Measurements from ENCODE around the gene CNGB1.
"Not testable (repeated sequence)": the region's sequence is repeated elsewhere in the genome, so short reads cannot be mapped to it uniquely, and the experiment has no call there.

The CNGB1 gene

DNA sequence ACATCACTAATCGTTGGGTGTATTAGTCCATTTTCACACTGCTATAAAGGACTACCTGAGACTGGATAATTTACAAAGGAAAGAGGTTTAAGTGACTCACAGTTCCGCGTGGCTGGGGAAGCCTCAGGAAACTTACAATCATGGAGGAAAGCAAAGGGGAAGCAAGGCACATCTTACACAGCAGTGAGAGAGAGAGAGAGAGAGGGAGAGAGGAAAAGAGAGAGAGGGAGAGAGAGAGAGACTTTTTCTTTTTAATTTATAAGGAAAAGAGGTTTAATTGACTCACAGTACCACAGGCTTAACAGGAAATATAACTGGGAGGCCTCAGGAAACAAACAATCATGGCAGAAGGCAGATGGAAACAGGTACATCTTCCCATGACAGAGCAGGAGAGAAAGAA lies 41.7 kb downstream of the CNGB1 start:
- DNase-seq (ENCODE audit: low read depth, low spot score), result no peak

DNA sequence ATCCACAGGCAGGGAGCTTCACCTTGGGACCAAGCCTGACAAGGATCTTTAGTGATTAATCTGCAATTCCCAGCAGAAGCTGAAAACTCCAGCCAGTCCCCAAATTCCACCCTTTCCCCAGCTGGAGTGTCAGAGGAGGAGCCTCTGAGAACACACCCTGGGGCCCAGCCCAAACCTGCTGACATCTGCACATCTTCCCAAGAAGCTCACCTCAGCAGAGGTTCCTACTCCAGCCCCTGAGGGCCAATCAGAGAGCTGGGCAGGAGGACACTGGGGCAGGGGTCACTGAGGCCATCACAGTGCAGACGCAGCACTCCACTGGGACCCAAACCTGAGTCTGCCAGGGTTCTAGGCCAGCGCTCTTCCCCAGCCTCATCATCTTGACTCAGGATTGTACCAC lies 44.9 kb downstream of the CNGB1 start:
- no peak for DNase-seq (ENCODE audit: low read depth, low spot score)

DNA sequence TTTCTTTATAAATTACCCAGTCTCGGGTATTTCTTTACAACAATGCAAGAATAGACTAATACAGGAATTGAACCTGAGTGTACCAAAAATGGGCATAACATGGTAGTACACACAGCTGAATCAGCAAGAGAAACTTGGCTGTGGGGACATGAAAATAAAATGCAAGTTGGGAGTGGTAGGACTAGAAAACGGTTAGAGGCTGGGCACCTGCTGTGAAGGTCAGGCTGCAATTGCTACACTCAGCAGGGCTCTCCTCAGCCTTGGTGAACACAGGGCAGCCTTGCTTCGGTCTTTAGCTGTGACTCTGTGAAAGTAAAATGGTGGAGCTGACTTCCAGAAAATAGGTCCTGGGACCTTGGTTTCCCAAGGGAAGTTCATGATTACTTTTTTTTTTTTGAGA lies 45.6 kb downstream of the CNGB1 start:
- no peak for DNase-seq (ENCODE audit: low read depth, low spot score)

DNA sequence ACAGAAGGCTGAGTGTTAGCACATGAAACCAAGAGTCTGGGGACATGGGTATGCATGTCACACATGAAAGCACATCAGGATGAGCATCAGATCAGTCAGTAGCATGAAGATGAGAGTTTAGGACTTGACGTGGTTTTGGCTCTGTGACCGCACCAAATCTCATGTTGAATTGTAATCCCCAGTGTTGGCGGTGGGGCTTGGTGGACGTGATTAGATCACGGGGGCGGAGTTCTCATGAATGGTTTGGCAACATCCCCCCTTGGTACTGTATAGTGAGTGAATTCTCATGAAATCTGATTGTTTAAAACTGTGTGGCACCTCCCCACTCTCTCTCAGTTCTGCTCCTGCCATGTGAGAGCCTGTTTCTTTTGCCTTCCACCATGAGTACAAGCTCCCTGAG lies 46.4 kb downstream of the CNGB1 start:
- no peak for DNase-seq (ENCODE audit: low read depth, low spot score)

DNA sequence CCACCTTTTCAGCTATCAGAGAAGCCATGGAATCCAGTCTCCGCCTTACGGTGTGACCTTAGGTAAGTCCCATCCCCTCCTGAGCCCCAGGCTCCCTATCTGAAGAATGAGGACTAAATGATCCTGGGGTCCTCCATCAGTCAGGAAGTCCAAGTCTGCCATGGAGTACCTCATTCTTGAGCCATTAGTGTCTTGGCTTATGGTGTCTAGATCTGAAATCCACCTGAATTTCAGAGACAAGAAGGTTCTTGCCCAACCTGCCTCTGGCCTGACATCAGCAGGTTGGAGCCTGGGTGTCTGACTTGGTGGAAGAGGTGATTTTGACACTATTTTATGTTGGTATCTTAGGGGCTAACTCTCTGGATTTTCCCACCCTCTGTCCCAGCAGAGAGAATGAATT lies 47.1 kb downstream of the CNGB1 start:
- no peak for DNase-seq (ENCODE audit: low read depth, low spot score)

DNA sequence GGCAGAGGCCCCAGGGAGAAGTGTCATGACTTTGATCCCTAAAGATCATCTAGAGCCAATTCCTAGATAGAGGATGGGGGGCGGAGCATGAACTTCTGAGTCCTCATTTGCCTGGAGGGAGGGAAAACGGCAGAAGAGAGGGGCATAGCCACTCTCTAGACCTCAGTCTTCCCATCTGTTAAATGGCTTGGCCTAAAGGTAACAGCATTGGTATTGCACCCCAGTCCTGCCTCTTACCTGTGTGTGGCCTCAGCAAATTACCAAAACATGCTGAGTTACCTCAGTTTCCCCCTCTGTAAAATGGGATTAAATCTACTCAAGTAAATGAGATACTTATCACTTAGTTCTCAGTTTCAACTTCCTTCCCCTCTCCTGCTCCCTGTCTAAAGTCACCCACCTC lies 47.5 kb downstream of the CNGB1 start:
- DNase-seq (ENCODE audit: low read depth, low spot score), result no peak

DNA sequence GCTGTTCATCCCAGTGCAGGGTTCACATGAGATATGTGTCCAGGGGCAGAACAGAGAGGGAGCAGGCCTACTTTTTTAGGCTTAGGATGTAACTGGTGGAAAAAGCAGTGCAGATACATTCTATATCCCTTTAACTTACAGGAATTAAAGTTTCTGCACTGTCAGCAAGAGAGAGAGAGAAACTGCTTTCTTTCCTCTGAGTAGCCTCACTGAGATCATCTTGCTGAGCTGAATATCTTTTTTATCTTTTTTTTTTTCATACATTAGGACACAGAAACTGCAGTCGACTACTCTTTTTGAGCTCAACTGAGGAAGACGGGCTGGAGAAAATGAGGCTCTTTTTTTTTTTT lies 50.1 kb downstream of the CNGB1 start:
- no peak for DNase-seq (ENCODE audit: low read depth, low spot score)

DNA sequence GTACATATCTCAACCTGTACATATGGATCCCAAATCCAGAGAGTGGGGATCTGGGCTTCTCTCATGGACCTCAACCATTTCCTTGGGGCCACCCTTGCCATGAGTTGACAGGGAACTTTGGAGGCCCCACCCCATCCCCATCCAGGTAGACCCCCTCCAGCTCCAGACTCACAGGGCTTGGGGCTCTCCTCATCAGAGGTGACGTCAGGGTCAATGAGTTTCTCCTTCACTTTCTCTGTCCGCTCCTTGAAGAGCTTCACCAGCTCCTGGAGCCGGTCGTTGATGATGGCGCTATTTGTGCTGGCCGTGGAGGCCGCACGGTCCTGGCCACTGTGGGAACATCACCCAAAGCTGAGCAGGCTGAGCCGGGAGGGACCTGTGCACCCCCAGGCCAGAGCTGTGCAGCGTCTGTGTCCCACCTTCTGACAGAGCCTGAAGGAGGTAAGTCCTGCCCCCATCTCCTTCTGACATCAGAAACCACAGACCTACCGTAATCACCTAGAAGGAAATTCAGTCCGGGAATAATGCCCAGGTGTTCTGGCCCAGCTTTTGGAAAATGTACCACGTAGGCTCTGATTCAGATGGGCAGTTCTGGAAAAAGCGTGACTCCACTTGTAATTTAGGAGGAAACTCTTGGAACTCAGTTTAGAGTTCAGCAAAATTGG lies 50.6 kb downstream of the CNGB1 start:
- DNase-seq (ENCODE audit: low read depth, low spot score), result no peak

DNA sequence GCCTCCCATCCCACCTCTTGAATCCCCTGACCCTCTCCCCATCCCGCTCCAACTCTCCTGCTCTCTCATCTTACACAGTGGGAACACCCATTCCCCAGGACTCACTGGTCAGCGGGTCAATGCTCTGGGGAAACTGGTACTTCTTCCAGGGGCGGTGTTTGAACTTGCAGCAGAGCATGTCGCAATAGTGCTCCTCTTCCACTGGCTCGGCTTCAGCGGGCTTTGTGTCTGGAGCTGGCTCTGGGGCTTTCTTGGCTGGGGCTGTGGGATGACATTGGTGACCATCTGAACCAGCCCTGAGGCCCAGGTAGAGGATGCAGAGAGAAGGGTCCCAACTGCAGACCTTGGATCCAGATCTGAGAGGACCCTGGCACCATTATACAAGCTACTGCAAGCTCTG lies 51.9 kb downstream of the CNGB1 start:
- DNase-seq (ENCODE audit: low read depth, low spot score), result no peak

DNA sequence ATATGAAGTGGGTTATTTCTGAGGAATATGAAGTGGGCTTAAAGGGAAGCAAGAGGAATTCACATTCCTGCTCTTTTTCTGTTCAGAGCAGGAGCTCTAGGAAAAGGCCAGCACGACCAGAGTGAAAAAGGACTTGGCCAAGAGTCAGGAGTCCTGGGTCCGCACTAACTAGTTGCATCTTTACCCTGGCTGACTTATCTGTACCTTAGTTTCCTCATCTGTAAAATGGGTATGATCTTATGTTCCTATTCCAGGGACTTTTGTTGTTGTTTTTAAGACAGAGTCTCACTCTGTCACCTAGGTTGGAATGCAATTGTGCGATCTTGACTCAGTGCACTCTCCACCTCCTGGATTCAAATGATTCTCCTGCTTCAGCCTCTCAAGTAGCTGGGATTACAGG lies 52.5 kb downstream of the CNGB1 start:
- no peak for DNase-seq (ENCODE audit: low read depth, low spot score)

DNA sequence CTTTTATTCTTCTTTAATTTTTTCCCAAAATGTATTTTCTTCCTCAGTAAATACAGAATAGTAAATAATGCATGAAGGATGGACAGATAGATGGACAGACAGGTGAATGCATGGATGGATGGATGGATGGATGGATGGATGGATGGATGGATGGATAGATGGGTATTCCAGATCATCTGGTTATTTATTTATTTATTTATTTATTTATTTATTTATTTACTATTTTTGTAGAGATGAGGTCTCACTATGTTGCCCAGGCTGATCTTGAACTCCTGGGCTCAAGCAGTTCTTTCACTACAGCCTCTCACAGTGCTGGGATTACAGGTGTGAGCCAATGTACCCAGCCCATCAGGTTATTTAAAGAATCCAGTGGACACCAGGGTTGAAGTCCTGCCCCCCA lies 53.0 kb downstream of the CNGB1 start:
- not testable (repeated sequence) for DNase-seq (ENCODE audit: low read depth, low spot score)

DNA sequence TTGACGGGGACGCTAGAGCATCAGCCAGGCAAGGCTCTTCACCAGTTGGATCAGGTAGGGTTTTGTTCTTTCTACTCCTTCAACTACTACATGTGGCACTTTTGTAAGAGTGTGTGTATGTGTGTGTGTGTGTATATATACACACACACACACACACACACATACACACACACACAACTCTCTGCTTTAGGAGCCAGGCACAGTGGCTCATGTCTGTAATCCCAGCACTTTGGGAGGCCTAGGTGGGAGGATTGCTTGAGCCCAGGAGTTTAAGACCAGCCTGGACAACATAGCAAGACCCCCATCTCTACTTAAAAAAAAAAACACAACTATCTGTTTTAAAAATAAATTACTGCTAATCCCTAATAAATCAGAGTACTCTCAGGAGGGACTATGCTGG lies 53.4 kb downstream of the CNGB1 start:
- not testable (repeated sequence) for DNase-seq (ENCODE audit: low read depth, low spot score)

DNA sequence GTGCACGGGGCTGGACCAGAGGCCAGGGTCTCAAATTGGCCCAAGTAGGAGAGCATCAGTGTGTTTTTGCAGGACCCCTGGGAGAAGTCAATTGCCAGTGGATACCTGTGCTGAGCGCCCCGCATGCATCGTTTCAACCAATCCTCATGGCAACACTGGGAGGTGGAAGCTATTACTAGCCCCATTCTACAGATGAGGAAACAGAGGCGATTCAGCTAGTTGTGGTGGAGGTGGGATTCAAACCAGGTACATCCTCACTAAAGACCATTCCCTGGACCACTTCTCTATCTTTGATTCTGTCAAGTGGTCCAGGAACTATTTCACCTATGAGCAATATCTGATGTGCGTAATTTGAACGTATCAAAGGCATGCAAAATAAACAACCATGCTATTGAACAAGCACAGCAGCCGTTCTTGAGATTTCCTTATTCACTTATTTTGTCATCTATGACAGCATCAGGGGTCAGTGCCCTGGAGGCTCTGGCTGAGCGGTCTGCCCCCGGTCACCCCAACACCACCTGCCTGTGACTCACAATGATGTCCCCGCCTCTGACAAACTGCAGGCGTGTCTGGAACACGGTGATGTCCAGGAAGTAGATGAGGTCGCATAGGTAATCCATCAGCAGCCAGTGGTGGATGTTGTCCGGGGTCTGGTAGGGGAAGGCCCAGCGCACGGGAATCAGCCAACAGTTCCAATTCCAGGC lies 54.0 kb downstream of the CNGB1 start:
- no peak for DNase-seq (ENCODE audit: low read depth, low spot score)

DNA sequence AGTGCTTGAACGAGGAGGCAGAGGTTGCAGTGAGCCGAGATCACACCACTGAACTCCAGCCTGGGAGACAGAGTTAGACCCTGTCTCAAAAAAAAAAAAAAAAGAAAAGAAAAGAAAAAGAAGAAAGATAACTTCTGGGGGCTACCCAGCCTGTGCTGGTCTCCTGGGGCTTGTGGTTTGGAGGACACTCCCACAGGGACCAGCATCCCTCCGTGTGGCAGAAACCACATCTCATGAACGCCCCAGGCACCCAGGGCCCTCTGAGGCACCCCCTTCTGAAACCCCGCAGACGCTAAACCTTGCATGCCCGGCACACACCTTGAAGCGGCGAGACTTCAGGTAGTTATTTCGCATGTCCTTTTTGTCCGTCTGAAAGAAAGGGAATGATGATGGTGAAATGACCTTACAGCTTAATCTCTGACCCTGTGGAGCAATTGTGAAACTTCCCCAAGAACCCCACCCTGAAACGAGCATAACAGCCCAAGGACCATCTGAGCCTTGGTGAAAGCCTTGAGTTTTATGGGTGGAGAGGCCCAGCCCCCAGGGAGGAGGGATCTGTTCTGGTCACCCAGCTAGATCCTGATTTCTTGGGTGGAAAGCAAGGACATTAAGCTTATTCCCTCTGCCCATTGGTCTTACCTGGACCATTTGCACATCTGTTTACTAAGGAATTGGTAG lies 55.0 kb downstream of the CNGB1 start:
- DNase-seq (ENCODE audit: low read depth, low spot score), result no peak

DNA sequence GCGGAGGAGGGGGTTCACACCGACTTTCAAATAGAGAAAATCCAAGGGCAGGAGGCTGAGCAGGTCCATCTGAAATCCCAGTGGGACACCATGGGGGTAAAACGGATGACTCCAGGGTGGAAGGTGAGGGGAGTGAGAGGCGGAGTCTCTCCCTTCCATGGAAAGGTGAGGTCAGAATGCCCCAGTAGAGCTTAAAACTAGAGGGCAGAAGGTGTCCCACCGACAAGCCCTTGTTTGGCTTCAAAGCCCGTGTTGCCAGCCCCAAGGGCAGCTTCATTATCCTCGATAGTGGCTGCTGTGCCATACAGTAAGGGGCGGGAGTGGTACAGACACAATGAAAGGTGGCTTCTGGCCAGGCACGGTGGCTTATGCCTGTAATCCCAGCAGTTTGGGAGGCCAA lies 55.7 kb downstream of the CNGB1 start:
- no peak for DNase-seq (ENCODE audit: low read depth, low spot score)

DNA sequence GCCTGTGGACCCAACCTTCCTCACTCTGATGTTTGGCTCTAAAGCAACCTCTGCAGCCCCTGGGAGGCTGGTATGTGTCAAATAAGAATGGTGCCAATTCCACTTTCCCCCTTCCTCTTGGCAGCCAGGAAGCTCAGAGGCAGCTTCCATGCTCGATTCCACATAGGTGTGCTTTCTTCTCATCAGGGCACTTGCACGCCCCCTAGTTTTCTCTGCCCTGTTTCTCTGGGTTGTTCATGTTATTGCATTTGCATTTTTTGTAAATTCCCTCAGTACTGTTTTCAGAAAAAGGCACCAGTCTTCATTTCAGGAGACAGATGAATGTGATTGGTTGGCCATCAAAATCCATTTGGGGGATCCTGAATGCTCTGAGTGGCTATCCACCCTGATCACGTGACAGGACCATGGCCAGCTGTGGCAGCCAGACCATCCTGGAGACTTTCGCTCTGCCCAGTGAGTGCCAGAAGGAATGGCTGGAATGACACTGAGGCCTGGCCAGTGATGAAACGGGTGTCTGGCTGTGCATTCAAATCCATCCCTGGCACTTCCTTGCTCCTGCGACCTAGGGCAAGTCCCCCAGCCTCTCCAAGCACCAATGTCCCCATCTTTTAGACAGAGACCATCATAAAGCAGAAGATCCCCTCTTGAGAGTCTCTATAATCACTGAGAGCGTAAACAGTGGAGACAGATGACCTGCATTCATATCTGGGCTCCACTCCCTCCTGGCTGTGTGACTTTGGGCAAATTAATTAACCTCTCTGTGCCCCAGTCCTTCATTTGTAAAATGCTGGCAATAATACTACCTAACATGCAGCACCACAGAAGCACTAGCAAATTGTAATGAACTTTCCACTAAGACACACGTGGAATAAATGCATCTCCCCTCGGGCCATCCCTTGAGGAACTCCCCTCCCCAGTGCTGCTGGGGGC lies 56.4 kb downstream of the CNGB1 start:
- DNase-seq (ENCODE audit: low read depth, low spot score), result no peak

DNA sequence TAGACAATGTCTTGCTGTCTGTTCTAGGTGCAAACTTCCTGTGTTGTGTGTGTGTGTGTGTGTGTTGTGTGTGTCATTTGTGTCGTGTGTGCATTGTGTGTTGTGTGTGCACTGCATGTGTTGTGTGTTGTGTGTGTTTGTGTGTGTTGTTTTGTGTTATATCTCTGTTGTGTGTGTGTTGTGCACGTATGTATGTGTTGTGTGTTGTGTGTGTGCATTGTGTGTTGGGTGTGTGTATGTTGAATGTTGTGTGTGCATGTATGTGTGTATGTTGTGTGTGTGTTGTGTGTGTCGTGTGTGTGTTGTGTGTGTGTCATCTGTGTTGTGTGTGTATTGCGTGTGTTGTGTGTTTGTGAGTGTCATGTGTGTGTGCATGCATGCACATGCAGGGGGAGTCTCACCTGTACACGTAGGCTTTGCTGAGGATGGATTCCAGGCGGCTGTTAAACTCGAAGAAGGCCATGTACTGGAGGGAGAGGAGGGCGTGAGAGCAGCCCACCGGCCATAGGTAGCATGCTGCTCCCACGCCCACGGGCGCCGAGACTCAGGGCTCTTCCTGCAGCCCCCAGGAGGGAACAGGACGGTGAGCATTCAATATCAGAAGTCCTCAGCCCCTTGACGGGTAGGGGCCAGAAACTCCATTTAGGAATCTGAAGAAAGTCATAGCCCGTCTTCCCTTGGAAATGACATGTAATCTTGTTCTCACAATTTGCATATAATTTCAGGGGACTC lies 58.2 kb downstream of the CNGB1 start:
- DNase-seq (ENCODE audit: low read depth, low spot score), result no peak

DNA sequence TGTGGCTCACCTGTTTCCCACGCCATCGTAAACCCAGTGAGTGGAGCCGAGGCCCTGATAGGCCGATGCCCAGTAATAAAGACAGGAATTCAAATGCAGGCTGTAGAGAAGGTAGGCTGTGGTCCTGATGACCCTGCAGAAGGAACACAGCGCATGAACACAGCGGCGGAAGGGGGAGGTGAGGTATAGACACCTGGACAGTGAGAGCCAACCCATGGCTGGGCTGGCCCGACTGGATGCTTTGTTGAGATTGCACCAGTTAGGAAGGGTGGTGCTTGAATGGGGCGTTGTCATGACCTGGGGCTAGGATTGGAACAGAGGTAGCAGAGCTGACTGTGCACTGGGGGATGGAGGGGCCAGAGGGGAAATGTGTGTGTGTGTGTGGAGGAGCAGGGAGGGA lies 59.2 kb downstream of the CNGB1 start:
- DNase-seq (ENCODE audit: low read depth, low spot score), result no peak

DNA sequence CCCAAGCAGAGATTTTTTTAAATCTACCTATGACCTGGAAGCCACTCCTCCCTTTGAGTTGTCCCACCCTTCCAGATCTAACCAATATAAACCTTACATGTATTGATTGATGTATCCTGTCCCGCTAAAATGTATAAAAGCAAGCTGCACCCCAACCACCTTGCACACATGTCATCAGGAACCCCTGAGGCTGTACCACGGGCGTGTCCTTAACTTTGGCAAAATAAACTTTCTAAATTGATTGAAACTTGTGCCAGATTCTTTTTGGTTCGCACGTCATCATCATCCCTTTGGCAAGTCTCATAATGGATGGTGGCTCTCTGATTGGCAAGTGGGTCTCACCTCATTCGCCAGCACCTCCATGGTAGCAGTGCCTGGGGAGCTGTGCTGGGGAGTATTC lies 60.2 kb downstream of the CNGB1 start:
- no peak for DNase-seq (ENCODE audit: low read depth, low spot score)

DNA sequence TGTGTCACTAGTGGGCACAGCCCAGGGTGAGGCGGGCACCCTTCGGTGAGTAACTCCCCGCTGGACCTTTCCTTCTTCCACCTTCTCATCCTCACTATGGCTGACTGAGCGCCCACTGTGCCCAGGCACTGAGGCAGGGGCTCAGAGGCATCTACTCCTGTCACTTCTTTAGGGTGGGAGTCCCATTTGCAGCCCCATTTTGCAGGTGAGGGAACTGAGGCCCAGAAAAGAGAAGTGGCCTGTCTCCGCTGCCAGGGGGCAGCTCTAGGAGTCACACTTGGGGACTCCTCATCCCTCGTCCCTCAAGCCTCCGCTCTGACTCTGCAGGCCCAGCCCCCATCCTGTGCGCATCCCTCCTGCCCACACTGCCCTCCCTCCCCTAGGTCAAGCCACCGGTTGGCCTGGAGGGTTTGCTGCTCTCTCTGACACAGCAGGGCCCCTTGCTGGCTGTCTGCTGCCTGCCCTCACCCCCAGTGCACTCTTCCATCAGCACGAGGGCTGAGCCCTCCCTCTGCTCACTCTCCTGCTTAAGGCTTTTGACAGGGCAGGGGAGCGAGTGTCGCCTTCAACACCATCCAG lies 62.4 kb downstream of the CNGB1 start:
- DNase-seq (ENCODE audit: low read depth, low spot score), result no peak
